Testis (tissue), 3 donors: ENCODE data around the gene VWA8. TPM values are rescaled to one million over a fixed set of nuclear protein-coding genes. Genes with fewer than 3 reads are reported as not detected.

Experiments used
- DNase-seq: peaks from one replicate; pipeline ENCODE4 v3.0.0-alpha.2; 2019
- H3K27ac ChIP-seq, 2 donors: fragments of 200-600 bp; sonication (generic); one replicate each; pipeline ENCODE4 v1.5.1; 2019
- H3K27me3 ChIP-seq: fragments of 200-600 bp; sonication (generic); one replicate; pipeline ENCODE4 v1.5.1; 2019
- H3K36me3 ChIP-seq: fragments of 200-600 bp; sonication (generic); one replicate; pipeline ENCODE4 v1.5.1; 2017; ENCODE audit warnings: low read depth; ENCODE audit errors: missing control alignments
- H3K4me1 ChIP-seq: fragments of 200-600 bp; sonication (generic); one replicate; pipeline ENCODE4 v1.5.1; 2019
- H3K4me3 ChIP-seq, 2 donors: fragments of 200-600 bp; sonication (generic); one replicate each; pipeline ENCODE4 v1.5.1; 2017 to 2019
- H3K9me3 ChIP-seq: fragments of 200-600 bp; sonication (generic); one replicate; pipeline ENCODE4 v1.5.1; 2017
- POLR2A ChIP-seq: fragments of 450-650 bp; IDR thresholded peaks from one replicate; pipeline ENCODE4 v1.6.1; 2017; ENCODE audit warnings: antibody characterized with exemption, mild to moderate bottlenecking, moderate library complexity
- WGBS, 2 donors: methylation state at CpG; one replicate each; pipeline ENCODE4 v1.1.5; 2018; 5-methylcytosine and 5-hydroxymethylcytosine counted together
- intact Hi-C: fragments of 100-400 bp; cut with DNase I; formaldehyde crosslinking; loops from one replicate; pipeline ENCODE4 v1.15.1; 2023; ENCODE audit warnings: low total_unique reads
- polyA plus RNA-seq: library from polyadenylated mRNA; stranded (reverse); fragments of 350-450 nt; fragmentation: Illumina TruSeq; extraction: RNeasy Lipid Tissue Mini Kit (QIAGEN cat#74804); gene quantifications from one replicate; pipeline ENCODE4 v1.2.3, GENCODE V29; 2014; ENCODE audit warnings: low read depth, low replicate concordance; ENCODE audit not compliant: insufficient read depth
- total RNA-seq, 2 donors: library from RNA; depleted of rRNA; stranded (reverse); fragments of >200 nt; gene quantifications; one replicate each; pipeline ENCODE4 v1.2.3, GENCODE V29; 2016
- TF ChIP-seq, protein P1 (sequence below), 3 experiments: fragments of 450-650 bp in 2 of 3; fragments of 200-600 bp in 1 of 3; sonication (generic) in 1 of 3; IDR thresholded peaks; one replicate each; pipeline ENCODE4 v1.5.1; 2016 to 2019; ENCODE audit warnings: antibody characterized with exemption in 3 of 3, mild to moderate bottlenecking in 2 of 3, moderate library complexity in 1 of 3

Gene VWA8
- total and polyA plus RNA-seq, 3 donors from 2014 or later = 6.9 to 27.1 (median 15.2) TPM

DNA sequence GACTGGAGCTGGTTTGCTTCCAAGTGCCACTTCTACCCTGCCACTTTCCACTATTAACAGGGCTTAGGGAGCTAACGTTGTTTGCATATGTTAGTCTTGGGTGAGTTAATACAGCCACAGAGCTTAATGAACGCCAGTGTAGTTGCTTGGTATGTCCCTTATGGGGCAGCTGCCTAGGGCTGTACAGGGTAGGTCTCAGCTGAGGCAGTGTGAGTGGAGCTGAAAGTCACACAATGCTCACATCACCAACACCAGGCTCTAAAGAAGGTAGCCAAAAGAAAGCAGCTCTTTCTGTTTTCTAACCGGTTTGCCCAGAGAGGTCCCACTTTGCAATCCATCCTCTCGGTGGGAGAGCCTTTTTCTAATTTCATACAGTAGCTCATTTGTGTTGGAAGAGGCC, 317.4 kb downstream of the VWA8 start:
- TF ChIP-seq, protein P1, sequence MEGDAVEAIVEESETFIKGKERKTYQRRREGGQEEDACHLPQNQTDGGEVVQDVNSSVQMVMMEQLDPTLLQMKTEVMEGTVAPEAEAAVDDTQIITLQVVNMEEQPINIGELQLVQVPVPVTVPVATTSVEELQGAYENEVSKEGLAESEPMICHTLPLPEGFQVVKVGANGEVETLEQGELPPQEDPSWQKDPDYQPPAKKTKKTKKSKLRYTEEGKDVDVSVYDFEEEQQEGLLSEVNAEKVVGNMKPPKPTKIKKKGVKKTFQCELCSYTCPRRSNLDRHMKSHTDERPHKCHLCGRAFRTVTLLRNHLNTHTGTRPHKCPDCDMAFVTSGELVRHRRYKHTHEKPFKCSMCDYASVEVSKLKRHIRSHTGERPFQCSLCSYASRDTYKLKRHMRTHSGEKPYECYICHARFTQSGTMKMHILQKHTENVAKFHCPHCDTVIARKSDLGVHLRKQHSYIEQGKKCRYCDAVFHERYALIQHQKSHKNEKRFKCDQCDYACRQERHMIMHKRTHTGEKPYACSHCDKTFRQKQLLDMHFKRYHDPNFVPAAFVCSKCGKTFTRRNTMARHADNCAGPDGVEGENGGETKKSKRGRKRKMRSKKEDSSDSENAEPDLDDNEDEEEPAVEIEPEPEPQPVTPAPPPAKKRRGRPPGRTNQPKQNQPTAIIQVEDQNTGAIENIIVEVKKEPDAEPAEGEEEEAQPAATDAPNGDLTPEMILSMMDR (IDR thresholded peaks at IDR 0.05) = no peak
- TF ChIP-seq POLR2A = no peak
- Histone ChIP-seq H3K36me3 (no peaks in the 10 kb centered on the region), H3K4me3 (no peak overlapping the region), H3K4me1 (peaks cover 13% of the 10 kb centered on the region), H3K9me3 (no peaks in the 10 kb centered on the region), H3K27ac (no peak overlapping the region), H3K27me3 (no peaks in the 10 kb centered on the region)
- no peak for DNase-seq
- intact Hi-C loops = no loop called here
- WGBS, 2 donors = 76% methylated on average over 4 of the region's 4 CpGs

- Histone ChIP-seq H3K36me3 (no peaks in the 10 kb centered on the region), H3K4me3 (no peak overlapping the region), H3K27me3 (no peaks in the 10 kb centered on the region), H3K9me3 (no peaks in the 10 kb centered on the region), H3K27ac (no peak overlapping the region), H3K4me1 (peaks cover 13% of the 10 kb centered on the region)
- no peak for TF ChIP-seq POLR2A
- TF ChIP-seq, protein P1 (IDR thresholded peaks at IDR 0.05) = no peak
- intact Hi-C loops = no loop called here
- 96 to 99% methylated on average over 4 of the region's 4 CpGs for WGBS, 2 donors
- no peak for DNase-seq
Observed at GRCh38 chr13:41641961-41642360, 318.9 kb downstream of the VWA8 start.

DNA sequence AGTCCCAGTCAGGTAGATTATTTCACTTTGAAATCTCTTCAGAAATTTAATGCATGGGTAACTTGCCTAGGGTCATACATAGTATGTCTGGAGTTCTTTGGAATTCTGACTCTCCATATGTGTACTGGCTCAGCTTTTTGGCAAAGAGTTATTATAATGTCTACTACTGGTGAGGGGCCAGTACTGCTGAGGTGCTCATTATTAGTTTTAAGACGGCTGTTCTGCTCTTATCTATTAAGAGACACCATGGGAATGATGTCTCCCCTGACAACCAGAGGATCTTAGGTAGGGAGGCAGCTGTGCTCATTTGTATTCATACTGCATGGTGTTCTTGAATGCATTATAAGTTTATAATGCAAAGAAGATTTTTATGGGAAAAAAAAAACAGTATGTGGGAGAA, 319.5 kb downstream of the VWA8 start:
- 64 to 72% methylated on average over 1 of the region's 1 CpG for WGBS, 2 donors
- intact Hi-C loops = no loop called here

GRCh38 chr13:41639955-41640780, 320.7 kb downstream of the VWA8 start:
- intact Hi-C loops = no loop called here
- Histone ChIP-seq H3K4me1 (peaks cover 13% of the 10 kb centered on the region), H3K4me3 (no peak overlapping the region), H3K27me3 (no peaks in the 10 kb centered on the region), H3K27ac (no peak overlapping the region), H3K9me3 (no peaks in the 10 kb centered on the region), H3K36me3 (no peaks in the 10 kb centered on the region)
- WGBS, 2 donors = 62 to 72% methylated on average over 4 of the region's 4 CpGs
- DNase-seq = no peak
- no peak for TF ChIP-seq POLR2A
- TF ChIP-seq, protein P1 (IDR thresholded peaks at IDR 0.05) = no peak

More for the DNA sequence above, 319.5 kb downstream of the VWA8 start:
- no peak overlapping the region for H3K4me3 ChIP-seq
- no peak for TF ChIP-seq POLR2A
- TF ChIP-seq, protein P1 (IDR thresholded peaks at IDR 0.05) = no peak
- H3K9me3 ChIP-seq = no peaks in the 10 kb centered on the region
- no peaks in the 10 kb centered on the region for H3K27me3 ChIP-seq
- peaks cover 13% of the 10 kb centered on the region for H3K4me1 ChIP-seq
- no peak for DNase-seq
- no peak overlapping the region for H3K27ac ChIP-seq
- H3K36me3 ChIP-seq = no peaks in the 10 kb centered on the region
